Fibroblast of skin of right quadriceps (primary cell): Measurements from ENCODE around the gene C2CD4C.

Source experiments
- DNase-seq: peaks from one replicate; pipeline ENCODE4 v3.0.0-alpha.2; 2013

Gene C2CD4C

DNA sequence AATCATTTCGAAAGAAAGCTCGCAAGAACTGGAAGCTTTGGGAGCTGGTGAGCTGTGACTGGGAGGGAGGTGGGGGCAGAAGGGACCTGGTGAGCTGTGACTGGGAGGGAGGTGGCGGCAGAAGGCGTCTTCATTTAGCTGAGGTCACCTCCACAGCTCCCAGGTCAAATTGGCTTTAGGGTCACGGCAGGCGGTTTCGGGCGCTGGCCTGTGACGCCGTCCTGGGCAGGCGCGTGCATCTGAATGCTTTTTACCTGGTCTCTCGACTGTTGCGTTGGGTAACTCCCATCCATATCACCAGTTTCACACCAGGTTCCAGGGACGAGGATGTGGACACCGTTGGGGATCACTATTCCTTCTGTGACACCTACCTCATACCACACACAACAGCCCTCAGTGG lies 29.2 kb downstream of the C2CD4C start:
- no peak for DNase-seq

DNA sequence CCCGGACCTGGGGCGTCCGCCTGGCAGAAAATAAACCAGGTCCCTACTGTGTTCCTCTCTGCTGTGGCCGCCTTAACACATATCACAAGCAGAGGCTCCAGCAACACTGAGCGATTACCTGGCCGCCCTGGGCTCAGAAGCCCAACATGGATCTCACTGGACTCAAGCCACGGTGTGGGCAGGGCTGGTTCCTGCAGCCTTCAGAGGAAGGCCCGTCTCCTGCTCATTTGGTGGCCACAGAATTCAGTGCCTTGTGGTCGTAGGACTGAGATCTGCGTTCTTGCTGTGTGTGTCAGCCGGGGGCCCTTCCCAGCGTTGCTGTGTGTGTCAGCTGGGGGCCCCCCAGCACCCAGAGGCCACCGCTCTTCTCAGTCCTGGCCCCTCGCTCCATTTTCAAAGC lies 30.2 kb downstream of the C2CD4C start:
- DNase-seq = no peak

DNA sequence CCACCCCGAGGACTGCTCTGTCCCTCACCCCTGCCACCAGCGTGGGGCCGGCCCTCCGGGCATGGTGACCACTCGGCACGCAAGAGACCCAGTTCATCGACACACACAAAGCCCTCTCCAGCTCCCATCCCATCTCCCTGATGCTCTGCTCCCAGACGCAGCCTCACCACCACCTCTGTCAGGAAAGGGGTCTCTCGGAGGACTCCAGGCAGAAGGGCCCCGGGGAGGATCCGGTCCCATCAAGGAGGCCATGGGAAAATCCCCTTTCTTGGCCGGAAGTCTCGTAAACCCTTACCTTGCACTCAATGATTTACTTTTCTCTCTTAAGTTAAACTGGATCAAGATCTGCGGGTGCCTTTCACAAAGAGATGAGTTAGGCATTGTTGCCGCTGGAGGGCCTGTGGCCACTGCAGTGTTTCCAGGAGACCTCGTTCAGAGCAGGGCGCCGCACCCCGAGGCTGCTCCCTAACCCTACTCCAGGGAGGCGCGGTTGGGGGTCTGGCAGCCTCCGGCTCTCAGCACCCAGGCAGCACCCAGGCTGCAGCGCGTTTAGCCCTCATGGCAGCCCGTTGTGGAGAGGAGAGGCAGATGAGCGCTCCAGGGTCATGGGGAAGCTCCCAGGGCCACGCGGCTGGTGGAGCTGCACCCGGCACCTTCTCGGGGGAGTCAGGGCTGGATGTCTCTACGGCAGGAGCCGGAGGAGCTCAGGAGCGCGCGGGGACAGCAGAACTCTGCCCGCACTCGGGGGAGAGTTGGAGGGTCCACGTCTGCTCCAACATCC lies 31.0 kb downstream of the C2CD4C start:
- no peak for DNase-seq

DNA sequence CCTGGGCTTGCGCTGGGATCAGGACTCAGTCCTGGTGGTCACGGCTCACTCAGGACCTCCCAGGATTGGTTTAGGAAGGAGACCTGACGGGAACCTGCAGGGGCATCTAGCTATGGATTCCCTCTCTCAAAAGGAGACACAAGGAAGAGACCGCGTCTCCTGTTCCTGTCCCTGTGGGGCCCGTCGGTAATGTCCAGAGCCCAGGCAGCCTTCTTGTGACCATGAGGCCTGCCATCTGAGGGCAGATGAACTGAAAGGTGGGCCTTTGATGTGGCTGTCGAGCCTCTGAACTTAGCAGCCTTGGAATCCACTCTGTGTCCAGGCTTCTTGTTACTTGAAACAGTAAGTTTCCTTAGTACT lies 32.9 kb downstream of the C2CD4C start:
- no peak for DNase-seq

DNA sequence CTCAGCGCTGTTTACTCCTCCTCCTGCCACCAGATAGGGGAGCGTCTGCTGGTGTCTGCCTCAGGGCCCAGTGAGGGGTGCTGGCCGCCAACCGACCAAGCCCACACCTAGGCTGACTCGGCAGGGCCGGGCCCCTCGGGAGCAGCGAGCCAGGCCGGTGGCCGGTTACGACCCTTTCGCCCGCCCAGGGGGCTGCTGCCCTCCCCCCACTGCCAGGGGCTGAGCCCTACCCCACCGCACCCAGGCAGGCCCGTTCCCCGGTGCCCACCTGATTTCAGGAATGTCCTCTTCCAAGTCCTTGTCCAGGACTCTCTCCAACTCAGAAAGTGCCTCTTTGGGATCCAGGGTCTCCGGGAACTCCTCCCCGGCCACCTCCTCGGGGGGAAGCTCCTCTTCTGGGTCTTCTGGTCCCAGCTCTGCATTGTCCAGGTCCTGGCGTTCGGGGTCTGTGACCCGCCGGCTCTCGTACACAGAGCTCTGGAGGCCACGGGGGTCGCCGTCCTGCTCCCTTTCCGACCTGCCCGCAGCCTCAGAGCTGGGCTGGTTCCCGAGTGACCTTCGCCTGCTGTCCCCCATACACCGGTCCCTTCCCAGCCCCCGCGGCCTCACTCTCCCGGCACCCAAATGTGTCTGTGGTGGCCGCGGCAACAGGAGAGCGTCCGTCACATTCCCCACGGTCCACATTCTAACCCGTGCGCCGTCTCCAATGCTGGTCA lies 33.4 kb downstream of the C2CD4C start:
- no peak for DNase-seq

DNA sequence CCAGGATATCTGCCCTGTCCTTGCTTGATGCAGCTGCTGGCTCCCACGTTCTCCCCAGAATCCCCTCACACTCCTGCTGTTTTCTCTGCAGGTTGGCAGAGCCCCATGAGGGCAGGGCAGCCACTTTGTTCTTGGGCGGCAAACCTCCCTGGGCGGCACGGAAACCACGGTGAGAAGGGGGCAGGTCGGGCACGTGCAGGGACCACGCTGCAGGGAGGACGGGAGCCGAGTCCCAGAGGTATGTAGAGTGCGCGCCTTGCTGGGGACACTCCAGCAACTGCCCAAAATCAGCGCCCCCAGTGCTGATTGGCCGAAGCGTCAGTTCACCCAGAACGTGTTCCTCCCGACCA lies 34.1 kb downstream of the C2CD4C start:
- no peak for DNase-seq

DNA sequence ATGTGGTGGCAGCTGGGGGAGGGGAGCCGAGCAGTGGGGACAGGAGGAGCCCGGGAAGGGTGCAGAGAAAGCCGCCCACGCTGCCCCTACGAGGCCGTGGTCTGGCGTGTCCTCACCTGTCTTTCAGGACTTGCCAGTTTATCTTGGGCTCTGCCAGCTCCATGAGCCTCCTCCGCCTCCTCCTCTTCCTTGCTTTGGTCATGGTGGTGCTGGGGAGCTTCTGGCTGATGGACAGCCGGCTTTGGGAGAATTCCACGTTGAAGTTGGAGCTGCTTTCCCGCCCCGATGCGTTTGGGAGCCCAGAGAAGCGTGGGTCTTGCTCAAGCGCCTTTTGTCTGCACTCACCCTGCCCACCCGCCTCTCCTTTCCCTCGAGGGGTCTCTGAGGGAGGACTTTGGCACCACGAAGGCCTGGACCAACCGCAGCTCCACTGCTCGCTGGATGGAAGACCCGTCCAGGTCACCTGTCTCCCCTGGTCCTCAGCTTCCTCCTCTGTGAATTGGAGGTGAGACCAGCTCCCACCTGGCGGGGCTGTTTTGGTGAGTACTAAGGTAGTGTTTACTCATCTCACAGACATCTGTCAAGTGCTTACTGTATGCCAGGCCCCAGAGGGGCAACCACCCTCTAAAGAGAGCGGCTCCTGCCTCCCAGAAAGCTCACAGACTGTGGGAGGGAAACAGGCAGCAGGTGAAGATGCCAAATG lies 34.6 kb downstream of the C2CD4C start:
- DNase-seq = no peak

DNA sequence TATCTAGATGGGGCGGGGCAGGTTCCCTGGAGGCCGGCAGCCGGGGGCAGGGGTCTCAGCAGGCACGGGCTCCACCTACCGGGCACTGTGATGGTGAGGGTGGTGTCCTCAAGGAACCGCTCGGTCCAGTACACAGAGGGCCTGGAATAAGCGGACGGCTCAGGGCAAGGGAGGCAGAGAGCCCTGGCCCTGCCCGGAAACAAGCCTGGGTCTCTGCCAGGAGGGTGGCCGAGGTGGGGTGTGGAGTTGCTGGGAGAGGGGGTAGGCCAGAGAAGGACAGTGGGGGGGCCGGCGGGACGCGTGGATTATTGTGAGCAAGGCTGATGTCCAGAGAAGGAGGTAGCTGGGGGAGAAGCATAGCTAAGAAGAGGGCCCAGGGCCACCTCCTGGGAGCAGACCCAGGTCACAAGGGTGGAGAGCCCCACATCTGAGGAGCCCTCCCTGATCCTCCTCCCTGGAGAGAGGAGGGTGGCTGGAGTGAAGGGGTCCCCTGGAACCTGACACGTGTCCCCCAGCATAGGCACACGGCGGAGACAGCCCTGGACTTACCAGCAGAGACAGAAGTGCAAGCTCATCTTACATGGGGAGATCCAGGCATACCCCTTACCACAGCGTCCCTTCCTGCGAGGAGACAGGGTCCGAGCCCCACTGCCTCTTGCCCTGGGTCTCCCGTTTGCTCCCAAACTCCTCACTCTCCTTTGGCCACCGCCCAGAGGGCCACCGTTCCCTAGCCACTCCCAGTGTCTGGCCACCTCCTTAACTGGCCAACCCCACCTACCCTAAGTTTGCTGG lies 35.4 kb downstream of the C2CD4C start:
- DNase-seq = no peak

DNA sequence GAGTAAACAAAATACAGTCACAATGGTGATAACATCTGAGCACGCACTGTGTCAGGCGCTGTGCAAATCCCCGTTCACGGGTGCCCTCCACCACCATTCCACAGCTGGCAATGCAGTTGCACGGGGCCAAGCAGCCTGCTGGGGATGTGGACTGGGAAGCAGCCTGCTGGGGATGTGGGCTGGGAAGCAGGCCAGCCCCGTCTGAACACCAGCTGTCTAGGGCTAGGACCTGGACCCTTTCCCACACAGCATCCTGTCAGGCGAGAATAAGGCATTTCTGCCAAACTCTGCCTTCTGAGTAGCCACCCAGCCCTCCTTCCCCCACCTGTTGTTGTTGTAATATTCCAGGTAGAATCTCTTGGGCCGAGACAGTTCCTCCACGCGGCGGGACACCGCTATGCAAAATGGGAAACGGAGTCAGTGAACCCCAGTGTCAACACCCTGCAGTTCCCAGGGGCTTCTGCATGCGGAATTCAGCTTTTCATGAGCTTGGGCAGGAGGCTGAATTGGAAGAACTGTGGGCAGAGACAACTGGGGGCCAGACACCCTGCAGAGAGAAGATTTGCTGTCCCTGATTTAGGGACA lies 36.5 kb downstream of the C2CD4C start:
- peak; percentile 23 for DNase-seq

DNA sequence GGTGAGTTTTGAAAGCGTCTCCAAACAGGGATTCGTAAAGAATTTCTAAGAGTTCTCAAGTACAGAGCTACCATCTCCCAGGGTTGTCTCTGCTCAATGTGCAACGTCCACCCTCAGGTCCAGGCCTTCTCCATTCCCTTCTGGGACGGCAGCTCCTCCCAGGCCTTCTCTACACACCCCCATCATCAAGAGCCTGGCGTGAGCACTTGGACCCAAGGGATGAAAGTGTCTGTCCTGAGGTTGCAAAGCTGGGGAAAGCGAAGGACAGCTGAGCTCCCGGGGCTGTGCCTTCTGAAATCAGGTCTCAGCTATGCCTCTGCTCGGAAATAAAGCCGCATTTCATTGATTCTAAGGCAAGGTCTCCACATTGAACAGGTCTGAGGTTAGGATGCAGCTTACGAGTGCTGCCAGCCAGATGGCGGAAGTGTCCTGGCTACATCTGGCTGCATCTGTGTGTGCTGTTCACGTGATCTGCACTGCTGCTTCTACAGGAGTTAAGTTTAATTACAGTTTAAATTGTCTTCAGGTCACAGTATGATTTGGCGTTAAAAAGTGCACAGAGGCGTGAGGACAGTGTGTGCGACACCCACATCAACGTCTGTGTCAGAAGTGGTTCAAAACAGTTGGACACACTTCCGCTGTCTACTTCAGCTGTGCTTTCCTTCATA lies 37.3 kb downstream of the C2CD4C start:
- DNase-seq = no peak

DNA sequence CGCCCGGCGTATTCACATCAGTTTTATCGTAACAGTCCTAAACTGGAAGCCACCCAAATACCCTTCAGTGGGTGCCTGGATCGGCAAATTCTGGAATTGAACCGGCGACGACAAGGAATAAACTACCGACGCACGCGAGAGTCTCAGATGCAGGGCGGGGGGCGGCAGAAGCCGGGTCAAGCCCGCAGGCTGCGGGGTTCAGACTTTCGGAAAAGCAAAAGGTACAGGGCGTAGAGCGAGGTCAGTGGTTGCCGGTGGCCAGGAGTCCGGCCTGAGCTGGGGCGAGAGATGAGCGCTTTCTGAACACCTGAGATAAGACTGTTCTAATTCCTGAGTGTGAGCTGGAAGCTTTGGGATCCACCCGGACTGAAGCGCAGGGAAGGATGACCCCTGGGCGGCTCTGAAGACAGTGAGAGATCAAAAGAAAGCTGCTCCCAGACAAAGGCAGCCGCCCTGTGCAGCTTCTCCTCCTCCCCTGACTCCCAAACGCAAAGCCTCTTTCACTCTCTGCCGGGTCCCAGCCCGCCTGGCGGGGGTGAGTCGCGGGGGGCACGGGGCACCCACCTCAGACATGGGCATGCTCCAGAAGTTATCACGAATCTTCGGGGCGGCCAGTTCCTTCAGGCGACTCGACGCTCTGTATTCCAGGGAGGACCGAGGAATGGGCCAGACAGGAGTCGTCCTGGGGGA lies 38.2 kb downstream of the C2CD4C start:
- DNase-seq = no peak

DNA sequence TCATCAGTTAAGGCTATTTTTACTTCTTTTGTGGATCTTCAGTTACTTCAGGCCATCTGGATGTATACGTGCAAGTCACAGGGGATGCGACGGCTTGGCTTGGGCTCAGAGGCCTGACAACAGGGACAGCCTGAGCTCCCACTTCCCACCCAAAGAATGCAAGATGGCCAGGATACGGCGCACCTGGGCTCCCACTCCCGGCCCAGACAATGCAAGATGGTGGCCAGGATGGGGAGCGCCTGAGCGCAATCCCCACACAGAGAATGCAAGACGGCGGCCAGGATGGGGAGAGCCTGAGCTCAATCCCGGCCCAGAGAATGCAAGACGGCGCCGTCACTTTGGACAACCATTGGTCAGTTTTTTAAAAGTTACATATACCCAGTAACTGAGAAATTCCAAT lies 39.1 kb downstream of the C2CD4C start:
- no peak for DNase-seq

DNA sequence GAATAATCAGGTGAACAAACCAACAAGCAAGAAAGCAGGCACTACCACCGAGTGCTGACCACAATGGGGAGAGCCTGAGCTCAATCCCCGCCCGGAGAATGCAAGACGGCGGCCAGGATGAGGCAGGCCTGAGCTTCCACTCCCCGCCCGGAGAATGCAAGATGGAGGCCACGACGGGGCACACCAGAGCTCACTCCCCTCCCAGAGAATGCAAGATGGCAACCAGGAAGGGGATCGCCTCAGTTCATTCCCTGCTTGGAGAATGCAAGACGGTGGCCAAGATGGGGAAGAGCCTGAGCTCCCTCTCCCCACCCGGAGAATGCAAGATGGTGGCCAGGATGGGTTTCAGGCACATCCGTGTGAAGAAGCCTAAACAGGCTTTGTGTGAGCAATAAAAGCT lies 39.7 kb downstream of the C2CD4C start:
- DNase-seq = no peak

DNA sequence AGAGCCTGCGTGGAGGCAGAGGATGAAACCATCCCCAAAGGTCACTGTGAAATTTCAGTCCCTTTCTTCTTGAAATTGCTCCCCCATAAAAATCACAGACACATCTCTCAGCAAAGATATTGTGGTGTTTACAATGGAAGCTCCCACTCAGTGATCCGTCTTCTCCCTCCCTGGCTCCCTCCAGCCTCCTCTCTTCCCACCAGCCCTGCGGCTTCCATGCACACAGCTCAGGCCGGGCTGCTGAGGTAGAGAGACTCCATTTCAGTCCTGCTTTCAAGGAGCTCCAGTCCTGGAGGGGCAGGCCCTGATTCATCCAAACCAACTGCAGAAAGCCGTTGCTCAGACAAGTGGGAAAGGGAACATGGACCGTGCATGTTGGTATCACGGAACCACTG lies 40.3 kb downstream of the C2CD4C start:
- DNase-seq = no peak

DNA sequence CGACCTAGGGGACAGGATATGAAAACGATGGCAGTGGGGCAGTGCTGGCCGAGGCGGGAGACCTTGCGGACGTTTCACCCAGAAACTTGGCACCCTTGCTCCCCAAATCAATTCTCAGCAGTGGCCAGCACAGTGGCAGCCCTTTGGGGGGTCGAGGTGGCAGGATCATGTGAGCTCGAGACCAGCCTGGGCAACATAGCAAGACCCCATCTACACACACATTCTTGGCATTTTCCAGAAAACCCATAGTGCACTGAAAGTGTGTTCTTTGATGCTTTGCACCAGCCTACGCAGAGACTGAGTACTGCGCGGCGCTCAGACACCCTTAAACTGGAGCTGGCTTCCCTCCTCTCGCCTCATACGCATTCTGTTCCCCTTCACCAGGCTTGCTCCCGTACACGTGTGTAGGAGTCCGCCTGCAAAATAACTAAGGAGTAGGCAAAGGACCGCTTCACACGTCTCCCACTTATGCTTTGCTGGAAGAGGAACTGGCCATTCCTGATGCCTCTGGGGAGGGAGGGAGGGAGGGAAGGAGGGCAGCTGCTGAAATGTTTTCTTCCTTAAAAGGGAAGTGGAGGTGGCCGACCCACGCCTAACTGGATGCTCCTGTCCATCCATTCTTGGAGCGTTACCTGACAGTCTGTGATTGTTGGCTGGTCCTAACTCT lies 40.9 kb downstream of the C2CD4C start:
- no peak for DNase-seq

DNA sequence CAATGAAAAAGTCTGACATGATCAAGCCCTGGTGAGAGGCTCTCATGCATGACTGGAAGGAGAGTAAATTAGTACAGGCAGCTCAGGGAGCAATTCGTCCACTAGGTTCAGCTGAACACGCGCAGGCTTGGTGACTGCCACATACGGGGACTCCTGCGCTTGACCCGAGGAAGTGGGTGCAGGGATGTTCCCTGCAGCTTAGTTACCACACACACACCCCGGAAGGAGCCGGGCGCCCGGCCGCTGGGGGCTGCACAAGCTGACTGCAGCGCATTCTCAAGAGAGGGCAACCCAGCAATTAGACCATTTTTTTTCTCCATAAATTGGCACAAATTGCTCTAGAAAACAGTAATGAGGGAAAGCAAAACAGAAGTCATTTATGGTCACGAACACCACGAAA lies 41.4 kb downstream of the C2CD4C start:
- no peak for DNase-seq

DNA sequence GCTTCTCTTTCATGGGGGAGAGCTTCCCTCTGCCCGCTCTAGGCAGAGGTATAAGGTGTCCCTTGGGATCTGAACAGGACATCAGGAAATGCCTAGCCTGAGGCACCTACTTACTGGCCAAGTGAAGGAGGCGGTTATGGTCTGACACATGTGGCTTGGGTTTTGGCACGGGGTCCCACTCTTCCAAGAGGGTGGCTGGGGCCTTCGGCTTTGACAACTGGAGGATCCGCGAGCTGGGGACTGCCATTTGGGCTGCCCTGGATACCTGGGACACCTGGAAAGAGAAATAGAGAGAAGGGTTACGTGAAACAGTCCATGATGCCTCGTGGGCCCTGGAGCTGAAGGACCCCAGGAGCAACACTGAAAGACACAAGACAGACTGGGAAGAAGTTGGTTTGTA lies 42.0 kb downstream of the C2CD4C start:
- no peak for DNase-seq

DNA sequence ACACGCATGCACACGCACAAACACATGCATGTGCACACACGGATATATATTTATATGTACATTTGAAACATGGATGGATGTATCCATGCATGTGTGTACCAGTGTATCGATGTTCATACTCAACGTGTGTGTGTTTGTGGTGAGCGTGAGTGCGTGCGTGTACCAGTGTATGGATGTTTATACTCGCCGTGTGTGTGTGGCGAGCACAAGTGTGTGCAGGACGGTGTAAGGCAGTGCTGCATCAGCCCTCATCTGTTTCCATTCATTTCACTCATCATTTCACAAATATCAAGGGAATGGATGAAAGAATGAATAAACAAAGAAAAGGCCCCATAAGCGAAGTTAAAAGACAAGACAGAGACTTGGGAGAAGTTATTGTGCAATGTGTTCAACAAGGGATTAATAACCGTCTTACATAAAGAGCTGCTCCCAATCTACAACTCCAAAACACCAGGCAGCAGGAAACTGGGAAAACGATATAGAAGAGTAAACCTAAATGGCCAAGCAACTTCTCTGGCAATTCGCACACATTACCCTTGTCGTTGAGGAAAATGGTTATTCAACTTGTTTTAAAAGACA lies 42.7 kb downstream of the C2CD4C start:
- no peak for DNase-seq

DNA sequence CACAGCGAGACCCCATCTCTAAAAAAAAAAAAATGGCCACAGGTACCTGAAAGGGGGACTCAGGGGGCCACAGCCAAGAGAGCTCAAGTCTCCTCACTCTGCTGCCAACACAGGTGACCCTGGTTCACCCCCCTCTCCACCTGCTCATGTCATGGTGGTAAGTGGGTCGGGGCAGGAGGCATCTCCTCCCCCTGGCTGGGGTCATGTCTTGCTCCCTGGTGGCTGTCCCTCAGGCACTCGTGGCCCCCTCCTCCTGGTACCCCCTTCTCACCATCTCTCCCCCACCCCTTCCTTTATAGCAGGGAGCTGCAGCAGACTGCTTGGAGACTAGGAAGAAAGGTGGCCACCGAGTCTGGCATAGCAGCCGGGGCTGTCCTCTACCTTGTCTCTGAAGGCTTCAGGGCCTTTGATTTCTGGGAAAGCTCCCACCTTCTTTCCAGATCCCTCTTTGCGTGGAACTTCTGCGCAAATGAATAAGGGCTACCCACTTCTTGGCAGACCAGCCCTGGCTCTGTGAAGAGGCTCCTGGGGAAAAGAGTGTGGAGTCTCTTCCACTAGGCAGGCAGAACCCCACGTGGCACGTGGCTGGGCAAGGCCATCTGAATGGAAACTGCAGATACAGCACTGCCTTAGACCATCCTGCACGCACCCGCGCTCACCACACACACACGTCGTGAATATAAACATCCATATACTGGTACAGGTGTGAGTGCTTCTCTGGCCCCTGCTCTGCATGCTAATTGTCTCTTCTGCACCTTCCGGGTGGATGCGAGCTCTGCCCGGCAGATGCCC lies 44.3 kb downstream of the C2CD4C start:
- DNase-seq = no peak

DNA sequence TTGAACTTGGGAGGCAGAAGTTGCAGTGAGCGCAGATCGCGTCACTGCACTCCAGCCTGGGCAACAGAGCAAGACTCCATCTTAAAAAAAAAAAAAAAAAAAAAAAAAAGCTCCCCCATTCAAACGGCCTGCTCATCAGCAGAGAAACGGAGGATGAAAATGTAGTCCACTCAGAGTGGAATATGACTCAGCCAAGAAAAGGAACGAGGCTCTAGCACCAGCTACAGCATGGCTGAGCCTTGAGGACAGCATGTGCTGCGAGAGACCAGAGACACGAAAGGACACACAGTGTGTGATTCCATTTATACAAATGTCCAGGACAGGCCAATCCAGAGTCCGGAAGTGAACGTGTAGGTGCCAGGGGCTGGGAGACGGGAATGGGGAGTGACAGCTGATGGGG lies 46.3 kb downstream of the C2CD4C start:
- no peak for DNase-seq
